HS-27A (cell line): ENCODE data around the gene GMEB2.

Experiments used
- DNase-seq: peaks from one replicate; pipeline ENCODE4 v3.0.0-alpha.2; 2012; ENCODE audit warnings: low read depth, missing footprints

GMEB2 gene

GRCh38 chr20:63558804-63559484 lies 68.0 kb downstream of the GMEB2 start:
- no peak for DNase-seq

- DNase-seq = no peak
Observed at GRCh38 chr20:63557481-63557891, 69.4 kb downstream of the GMEB2 start.

GRCh38 chr20:63556873-63557478 lies 69.9 kb downstream of the GMEB2 start:
- DNase-seq = no peak

- DNase-seq = no peak
Observed at GRCh38 chr20:63555661-63556381, 71.1 kb downstream of the GMEB2 start.

- DNase-seq = no peak
Observed at GRCh38 chr20:63554361-63555278, 72.3 kb downstream of the GMEB2 start.

GRCh38 chr20:63553933-63554290 lies 73.0 kb downstream of the GMEB2 start, which contains the start of gene FNDC11:
TSS of gene FNDC11 (plus strand) at chr20:63554159. CDS start at chr20:63555664, 1,505 bp downstream.
- DNase-seq = no peak

GRCh38 chr20:63553251-63553932 lies 73.5 kb downstream of the GMEB2 start:
- DNase-seq = no peak

- no peak for DNase-seq
Observed at GRCh38 chr20:63552481-63553249, 74.2 kb downstream of the GMEB2 start.

- DNase-seq = no peak
Observed at GRCh38 chr20:63551068-63551467, 75.8 kb downstream of the GMEB2 start.

- DNase-seq = no peak
Observed at GRCh38 chr20:63549679-63550282, 77.1 kb downstream of the GMEB2 start.

- no peak for DNase-seq
Observed at GRCh38 chr20:63549019-63549418, 77.9 kb downstream of the GMEB2 start.

GRCh38 chr20:63548542-63548941 lies 78.4 kb downstream of the GMEB2 start:
- no peak for DNase-seq

GRCh38 chr20:63547725-63548480 lies 79.0 kb downstream of the GMEB2 start, which contains the start of gene SRMS:
TSS of gene SRMS (minus strand) at chr20:63547749. CDS start at chr20:63547463, 286 bp downstream.
- no peak for DNase-seq

- DNase-seq = no peak
Observed at GRCh38 chr20:63546956-63547724, 79.8 kb downstream of the GMEB2 start.

- no peak for DNase-seq
Observed at GRCh38 chr20:63546256-63546955, 80.5 kb downstream of the GMEB2 start.

GRCh38 chr20:63545814-63546213 lies 81.1 kb downstream of the GMEB2 start:
- no peak for DNase-seq

GRCh38 chr20:63544958-63545516 lies 81.9 kb downstream of the GMEB2 start:
- DNase-seq = no peak
